ENCODE results near the gene SLC24A4. TPM values are rescaled to one million over a fixed set of nuclear protein-coding genes. Genes with fewer than 3 reads are reported as not detected.

The SLC24A4 gene
- polyA plus RNA-seq, 4 donors: 0.16 to 0.31 TPM; not detected in 2

- no peaks in the 10 kb centered on the region for H3K36me3 ChIP-seq (ENCODE audit: control insufficient read depth in 3 of 3, insufficient read depth in 2 of 3, low read depth in 1 of 3, low read length in 3 of 3)
- H3K27ac ChIP-seq (ENCODE audit: low read depth in 1 of 3, low read length in 2 of 3): peak overlapping the region in 1 of 3 donors; percentile 49
- FAIRE-seq: no peak
These were observed 136.3 kb downstream of the SLC24A4 start for GRCh38 chr14:92459030-92459949.

GRCh38 chr14:92459950-92460421 lies 137.0 kb downstream of the SLC24A4 start:
- FAIRE-seq: no peak
- peaks cover 0 to 3% (median 0%) of the 10 kb centered on the region in 3 donors for H3K27me3 ChIP-seq (ENCODE audit: control insufficient read depth in 3 of 3, insufficient read depth in 3 of 3, low read length in 3 of 3)
- no peaks in the 10 kb centered on the region for H3K9me3 ChIP-seq (ENCODE audit: control insufficient read depth in 2 of 2, insufficient read depth in 1 of 2, low read depth in 1 of 2, low read length in 1 of 2)
- H3K36me3 ChIP-seq (ENCODE audit: control insufficient read depth in 3 of 3, insufficient read depth in 2 of 3, low read depth in 1 of 3, low read length in 3 of 3): no peaks in the 10 kb centered on the region
- DNase-seq: no peak
- no peaks in the 10 kb centered on the region for H3K4me1 ChIP-seq (ENCODE audit: control insufficient read depth in 3 of 3, insufficient read depth in 2 of 3, low read depth in 1 of 3, low read length in 2 of 3)
- H3K4me3 ChIP-seq (ENCODE audit: low read depth in 1 of 3, low read length in 3 of 3): no peak overlapping the region
- peak overlapping the region in 1 of 3 donors; percentile 49 for H3K27ac ChIP-seq (ENCODE audit: low read depth in 1 of 3, low read length in 2 of 3)
- WGBS, 3 donors: 76 to 81% (median 81%) methylated on average over 12 of the region's 12 CpGs

More at GRCh38 chr14:92459030-92459949, 136.3 kb downstream of the SLC24A4 start:
- 61 to 68% (median 68%) methylated on average over 18 of the region's 18 CpGs for WGBS, 3 donors
- peaks cover 0 to 3% (median 0%) of the 10 kb centered on the region in 3 donors for H3K27me3 ChIP-seq (ENCODE audit: control insufficient read depth in 3 of 3, insufficient read depth in 3 of 3, low read length in 3 of 3)
- no peak overlapping the region for H3K4me3 ChIP-seq (ENCODE audit: low read depth in 1 of 3, low read length in 3 of 3)
- H3K9me3 ChIP-seq (ENCODE audit: control insufficient read depth in 2 of 2, insufficient read depth in 1 of 2, low read depth in 1 of 2, low read length in 1 of 2): no peaks in the 10 kb centered on the region
- peak in 1 of 2 donors; percentile 7 for DNase-seq
- H3K4me1 ChIP-seq (ENCODE audit: control insufficient read depth in 3 of 3, insufficient read depth in 2 of 3, low read depth in 1 of 3, low read length in 2 of 3): no peaks in the 10 kb centered on the region

GRCh38 chr14:92460541-92460915 lies 137.6 kb downstream of the SLC24A4 start:
- FAIRE-seq (no peak), DNase-seq (no peak)
- Histone ChIP-seq H3K4me3 (ENCODE audit: low read depth in 1 of 3, low read length in 3 of 3) (no peak overlapping the region), H3K4me1 (ENCODE audit: control insufficient read depth in 3 of 3, insufficient read depth in 2 of 3, low read depth in 1 of 3, low read length in 2 of 3) (no peaks in the 10 kb centered on the region), H3K27ac (ENCODE audit: low read depth in 1 of 3, low read length in 2 of 3) (peak overlapping the region in 1 of 3 donors; percentile 49), H3K9me3 (ENCODE audit: control insufficient read depth in 2 of 2, insufficient read depth in 1 of 2, low read depth in 1 of 2, low read length in 1 of 2) (no peaks in the 10 kb centered on the region), H3K27me3 (ENCODE audit: control insufficient read depth in 3 of 3, insufficient read depth in 3 of 3, low read length in 3 of 3) (peaks cover 0 to 3% (median 0%) of the 10 kb centered on the region in 3 donors), H3K36me3 (ENCODE audit: control insufficient read depth in 3 of 3, insufficient read depth in 2 of 3, low read depth in 1 of 3, low read length in 3 of 3) (no peaks in the 10 kb centered on the region)
- 80 to 91% (median 86%) methylated on average over 6 of the region's 6 CpGs for WGBS, 3 donors

- WGBS, 3 donors: 36 to 54% (median 51%) methylated on average over 19 of the region's 19 CpGs
- Histone ChIP-seq H3K27ac (ENCODE audit: low read depth in 1 of 3, low read length in 2 of 3) (peak overlapping the region in 1 of 3 donors; percentile 49), H3K4me3 (ENCODE audit: low read depth in 1 of 3, low read length in 3 of 3) (no peak overlapping the region), H3K9me3 (ENCODE audit: control insufficient read depth in 2 of 2, insufficient read depth in 1 of 2, low read depth in 1 of 2, low read length in 1 of 2) (no peaks in the 10 kb centered on the region), H3K36me3 (ENCODE audit: control insufficient read depth in 3 of 3, insufficient read depth in 2 of 3, low read depth in 1 of 3, low read length in 3 of 3) (no peaks in the 10 kb centered on the region), H3K27me3 (ENCODE audit: control insufficient read depth in 3 of 3, insufficient read depth in 3 of 3, low read length in 3 of 3) (peaks cover 0 to 3% (median 0%) of the 10 kb centered on the region in 3 donors), H3K4me1 (ENCODE audit: control insufficient read depth in 3 of 3, insufficient read depth in 2 of 3, low read depth in 1 of 3, low read length in 2 of 3) (no peaks in the 10 kb centered on the region)
- FAIRE-seq (no peak), DNase-seq (no peak)
These were observed 138.1 kb downstream of the SLC24A4 start for GRCh38 chr14:92460916-92461579.

- Histone ChIP-seq H3K4me3 (ENCODE audit: low read depth in 1 of 3, low read length in 3 of 3) (no peak overlapping the region), H3K27me3 (ENCODE audit: control insufficient read depth in 3 of 3, insufficient read depth in 3 of 3, low read length in 3 of 3) (peaks cover 0 to 3% (median 0%) of the 10 kb centered on the region in 3 donors), H3K36me3 (ENCODE audit: control insufficient read depth in 3 of 3, insufficient read depth in 2 of 3, low read depth in 1 of 3, low read length in 3 of 3) (no peaks in the 10 kb centered on the region), H3K9me3 (ENCODE audit: control insufficient read depth in 2 of 2, insufficient read depth in 1 of 2, low read depth in 1 of 2, low read length in 1 of 2) (peaks cover 0 to 2% of the 10 kb centered on the region in 2 donors), H3K4me1 (ENCODE audit: control insufficient read depth in 3 of 3, insufficient read depth in 2 of 3, low read depth in 1 of 3, low read length in 2 of 3) (no peaks in the 10 kb centered on the region), H3K27ac (ENCODE audit: low read depth in 1 of 3, low read length in 2 of 3) (no peak overlapping the region)
- no peak for FAIRE-seq
- no peak for DNase-seq
- WGBS, 3 donors: 85 to 88% (median 87%) methylated on average over 7 of the region's 7 CpGs
These were observed 138.9 kb downstream of the SLC24A4 start for GRCh38 chr14:92461891-92462290.

GRCh38 chr14:92462568-92462967 lies 139.6 kb downstream of the SLC24A4 start:
- DNase-seq (no peak), FAIRE-seq (no peak)
- 85 to 93% (median 86%) methylated on average over 4 of the region's 4 CpGs for WGBS, 3 donors
- no peaks in the 10 kb centered on the region for H3K36me3 ChIP-seq (ENCODE audit: control insufficient read depth in 3 of 3, insufficient read depth in 2 of 3, low read depth in 1 of 3, low read length in 3 of 3)
- no peak overlapping the region for H3K4me3 ChIP-seq (ENCODE audit: low read depth in 1 of 3, low read length in 3 of 3)
- peaks cover 0 to 6% of the 10 kb centered on the region in 2 donors for H3K9me3 ChIP-seq (ENCODE audit: control insufficient read depth in 2 of 2, insufficient read depth in 1 of 2, low read depth in 1 of 2, low read length in 1 of 2)
- H3K27me3 ChIP-seq (ENCODE audit: control insufficient read depth in 3 of 3, insufficient read depth in 3 of 3, low read length in 3 of 3): peaks cover 0 to 3% (median 0%) of the 10 kb centered on the region in 3 donors
- H3K4me1 ChIP-seq (ENCODE audit: control insufficient read depth in 3 of 3, insufficient read depth in 2 of 3, low read depth in 1 of 3, low read length in 2 of 3): no peaks in the 10 kb centered on the region
- H3K27ac ChIP-seq (ENCODE audit: low read depth in 1 of 3, low read length in 2 of 3): no peak overlapping the region

GRCh38 chr14:92463141-92463540 lies 140.2 kb downstream of the SLC24A4 start:
- no peak for FAIRE-seq
- WGBS, 3 donors: 60 to 63% (median 62%) methylated on average over 12 of the region's 12 CpGs
- H3K27me3 ChIP-seq (ENCODE audit: control insufficient read depth in 3 of 3, insufficient read depth in 3 of 3, low read length in 3 of 3): peaks cover 0 to 3% (median 0%) of the 10 kb centered on the region in 3 donors
- no peaks in the 10 kb centered on the region for H3K36me3 ChIP-seq (ENCODE audit: control insufficient read depth in 3 of 3, insufficient read depth in 2 of 3, low read depth in 1 of 3, low read length in 3 of 3)
- no peak overlapping the region for H3K27ac ChIP-seq (ENCODE audit: low read depth in 1 of 3, low read length in 2 of 3)
- no peak overlapping the region for H3K4me3 ChIP-seq (ENCODE audit: low read depth in 1 of 3, low read length in 3 of 3)
- no peak for DNase-seq
- no peaks in the 10 kb centered on the region for H3K4me1 ChIP-seq (ENCODE audit: control insufficient read depth in 3 of 3, insufficient read depth in 2 of 3, low read depth in 1 of 3, low read length in 2 of 3)
- peaks cover 0 to 8% of the 10 kb centered on the region in 2 donors for H3K9me3 ChIP-seq (ENCODE audit: control insufficient read depth in 2 of 2, insufficient read depth in 1 of 2, low read depth in 1 of 2, low read length in 1 of 2)

GRCh38 chr14:92464156-92464555 lies 141.2 kb downstream of the SLC24A4 start:
- Histone ChIP-seq H3K4me1 (ENCODE audit: control insufficient read depth in 3 of 3, insufficient read depth in 2 of 3, low read depth in 1 of 3, low read length in 2 of 3) (no peaks in the 10 kb centered on the region), H3K36me3 (ENCODE audit: control insufficient read depth in 3 of 3, insufficient read depth in 2 of 3, low read depth in 1 of 3, low read length in 3 of 3) (no peaks in the 10 kb centered on the region), H3K27me3 (ENCODE audit: control insufficient read depth in 3 of 3, insufficient read depth in 3 of 3, low read length in 3 of 3) (peaks cover 0 to 3% (median 0%) of the 10 kb centered on the region in 3 donors), H3K9me3 (ENCODE audit: control insufficient read depth in 2 of 2, insufficient read depth in 1 of 2, low read depth in 1 of 2, low read length in 1 of 2) (peaks cover 0 to 8% of the 10 kb centered on the region in 2 donors), H3K27ac (ENCODE audit: low read depth in 1 of 3, low read length in 2 of 3) (no peak overlapping the region), H3K4me3 (ENCODE audit: low read depth in 1 of 3, low read length in 3 of 3) (no peak overlapping the region)
- WGBS, 3 donors: 88 to 93% (median 88%) methylated on average over 6 of the region's 6 CpGs
- DNase-seq (no peak), FAIRE-seq (no peak)
